ENCODE measurements around the gene SERPINA5. TPM values are rescaled to one million over a fixed set of nuclear protein-coding genes. Genes with fewer than 3 reads are reported as not detected.

Gene SERPINA5
- total RNA-seq (not detected), polyA plus RNA-seq (not detected), total RNA-seq (0 to 0.08 (median 0) reads per million in 6 experiments)

GRCh38 chr14:94581127-94581999 is at the start of gene SERPINA5:
Gene SERPINA5, plus strand, starts transcription at chr14:94581426. Its CDS starts 5,937 bp downstream, at chr14:94587363.
- peaks cover 0 to 23% (median 11%) of the 10 kb centered on the region in 5 donors for H3K27me3 Mint-ChIP-seq
- no peak within 1 kb of the TSS for H3K27ac Mint-ChIP-seq
- H3K4me3 Mint-ChIP-seq, result no peak within 1 kb of the TSS
- POLR2A ChIA-PET, result no interaction called here
- DNase-seq (no peak), ATAC-seq (no peak)
- H3K9me3 Mint-ChIP-seq, result peaks cover 0 to 2% (median 0%) of the 10 kb centered on the region in 9 donors
- H3K4me1 Mint-ChIP-seq, result no peaks in the 10 kb centered on the region
- no peaks in the 10 kb centered on the region for H3K36me3 Mint-ChIP-seq

GRCh38 chr14:94532447-94532846 is 48.8 kb upstream of the SERPINA5 start:
- H3K27ac Mint-ChIP-seq, result no peak overlapping the region
- POLR2A ChIA-PET, result no interaction called here
- no peaks in the 10 kb centered on the region for H3K4me1 Mint-ChIP-seq
- peaks cover 0 to 6% (median 2%) of the 10 kb centered on the region in 9 donors for H3K9me3 Mint-ChIP-seq
- peaks cover 7 to 19% (median 11%) of the 10 kb centered on the region in 5 donors for H3K27me3 Mint-ChIP-seq
- ATAC-seq, result no peak
- no peak overlapping the region for H3K4me3 Mint-ChIP-seq
- no peak for DNase-seq
- H3K36me3 Mint-ChIP-seq, result peaks cover 0 to 3% (median 0%) of the 10 kb centered on the region in 3 donors

- H3K4me1 Mint-ChIP-seq, result peaks cover 0 to 4% (median 0%) of the 10 kb centered on the region in 4 donors
- POLR2A ChIA-PET, result no interaction called here
- peaks cover 12 to 44% (median 19%) of the 10 kb centered on the region in 5 donors for H3K27me3 Mint-ChIP-seq
- no peak overlapping the region for H3K4me3 Mint-ChIP-seq
- ATAC-seq (no peak), DNase-seq (no peak)
- peaks cover 0 to 12% (median 3%) of the 10 kb centered on the region in 9 donors for H3K9me3 Mint-ChIP-seq
- H3K36me3 Mint-ChIP-seq, result peaks cover 0 to 3% (median 0%) of the 10 kb centered on the region in 3 donors
- no peak overlapping the region for H3K27ac Mint-ChIP-seq
Observed at GRCh38 chr14:94535506-94535905, 45.7 kb upstream of the SERPINA5 start.

GRCh38 chr14:94536836-94537235 is 44.4 kb upstream of the SERPINA5 start:
- H3K36me3 Mint-ChIP-seq, result peaks cover 0 to 3% (median 0%) of the 10 kb centered on the region in 3 donors
- DNase-seq, result no peak
- H3K9me3 Mint-ChIP-seq, result peaks cover 0 to 12% (median 3%) of the 10 kb centered on the region in 9 donors
- H3K27ac Mint-ChIP-seq, result no peak overlapping the region
- H3K4me1 Mint-ChIP-seq, result peaks cover 0 to 4% (median 0%) of the 10 kb centered on the region in 4 donors
- peaks cover 12 to 57% (median 20%) of the 10 kb centered on the region in 5 donors for H3K27me3 Mint-ChIP-seq
- no peak overlapping the region for H3K4me3 Mint-ChIP-seq
- POLR2A ChIA-PET, result no interaction called here
- no peak for ATAC-seq

- no peak for ATAC-seq
- POLR2A ChIA-PET, result no interaction called here
Observed at GRCh38 chr14:94538070-94538740, 43.0 kb upstream of the SERPINA5 start.

GRCh38 chr14:94539181-94539580 is 42.0 kb upstream of the SERPINA5 start:
- DNase-seq (no peak), ATAC-seq (no peak)
- Mint-ChIP-seq H3K4me1 (peaks cover 0 to 4% (median 0%) of the 10 kb centered on the region in 4 donors), H3K9me3 (peaks cover 0 to 12% (median 2%) of the 10 kb centered on the region in 9 donors), H3K4me3 (no peak overlapping the region), H3K27me3 (peaks cover 8 to 48% (median 13%) of the 10 kb centered on the region in 5 donors), H3K36me3 (no peaks in the 10 kb centered on the region), H3K27ac (no peak overlapping the region)
- POLR2A ChIA-PET, result no interaction called here

More at GRCh38 chr14:94538070-94538740, 43.0 kb upstream of the SERPINA5 start:
- DNase-seq, result no peak
- peaks cover 11 to 54% (median 18%) of the 10 kb centered on the region in 5 donors for H3K27me3 Mint-ChIP-seq
- peaks cover 0 to 12% (median 2%) of the 10 kb centered on the region in 9 donors for H3K9me3 Mint-ChIP-seq
- H3K36me3 Mint-ChIP-seq, result peaks cover 0 to 2% (median 0%) of the 10 kb centered on the region in 3 donors
- H3K4me3 Mint-ChIP-seq, result no peak overlapping the region
- no peak overlapping the region for H3K27ac Mint-ChIP-seq
- peaks cover 0 to 4% (median 0%) of the 10 kb centered on the region in 4 donors for H3K4me1 Mint-ChIP-seq

GRCh38 chr14:94540031-94540794 is 41.0 kb upstream of the SERPINA5 start:
- Mint-ChIP-seq H3K27ac (no peak overlapping the region), H3K27me3 (peaks cover 8 to 51% (median 13%) of the 10 kb centered on the region in 5 donors), H3K4me1 (peaks cover 0 to 4% (median 0%) of the 10 kb centered on the region in 4 donors), H3K4me3 (peak overlapping the region in 1 of 10 donors; percentile 20), H3K36me3 (no peaks in the 10 kb centered on the region), H3K9me3 (peaks cover 0 to 12% (median 2%) of the 10 kb centered on the region in 9 donors)
- POLR2A ChIA-PET, result no interaction called here
- ATAC-seq (no peak), DNase-seq (no peak)

GRCh38 chr14:94541234-94541975 is 39.8 kb upstream of the SERPINA5 start:
- DNase-seq (no peak), ATAC-seq (no peak)
- Mint-ChIP-seq H3K4me1 (peaks cover 0 to 4% (median 0%) of the 10 kb centered on the region in 4 donors), H3K27ac (no peak overlapping the region), H3K4me3 (no peak overlapping the region), H3K36me3 (peaks cover 0 to 5% (median 0%) of the 10 kb centered on the region in 3 donors), H3K27me3 (peaks cover 11 to 63% (median 18%) of the 10 kb centered on the region in 5 donors), H3K9me3 (peaks cover 0 to 22% (median 2%) of the 10 kb centered on the region in 9 donors)
- POLR2A ChIA-PET, result no interaction called here

GRCh38 chr14:94542111-94542810 is 39.0 kb upstream of the SERPINA5 start:
- peaks cover 0 to 5% (median 0%) of the 10 kb centered on the region in 3 donors for H3K36me3 Mint-ChIP-seq
- no peak overlapping the region for H3K27ac Mint-ChIP-seq
- H3K27me3 Mint-ChIP-seq, result peaks cover 11 to 65% (median 19%) of the 10 kb centered on the region in 5 donors
- H3K9me3 Mint-ChIP-seq, result peaks cover 0 to 28% (median 4%) of the 10 kb centered on the region in 9 donors
- H3K4me3 Mint-ChIP-seq, result no peak overlapping the region
- ATAC-seq, result no peak
- peaks cover 0 to 4% (median 0%) of the 10 kb centered on the region in 4 donors for H3K4me1 Mint-ChIP-seq
- no peak for DNase-seq
- POLR2A ChIA-PET, result no interaction called here

GRCh38 chr14:94542811-94543440 is 38.3 kb upstream of the SERPINA5 start:
- H3K4me1 Mint-ChIP-seq, result peaks cover 0 to 4% (median 0%) of the 10 kb centered on the region in 4 donors
- H3K27me3 Mint-ChIP-seq, result peaks cover 7 to 63% (median 21%) of the 10 kb centered on the region in 5 donors
- H3K27ac Mint-ChIP-seq, result no peak overlapping the region
- POLR2A ChIA-PET, result no interaction called here
- DNase-seq, result no peak
- no peak overlapping the region for H3K4me3 Mint-ChIP-seq
- H3K9me3 Mint-ChIP-seq, result peaks cover 0 to 22% (median 3%) of the 10 kb centered on the region in 9 donors
- H3K36me3 Mint-ChIP-seq, result peaks cover 0 to 5% (median 0%) of the 10 kb centered on the region in 3 donors
- no peak for ATAC-seq
